Peyer's patch (tissue), 4 donors: ENCODE results near the gene SLC25A19. TPM values are rescaled to one million over a fixed set of nuclear protein-coding genes. Genes with fewer than 3 reads are reported as not detected.
A peak's percentile ranks its signal among the peaks of the same experiment; 100 is the strongest.

Source experiments
- DNase-seq, 3 donors: peaks; one replicate each; pipeline ENCODE4 v3.0.0-alpha.2; 2017 to 2019
- H3K27ac ChIP-seq, 4 donors: fragments of 200-600 bp; sonication (generic); one replicate each; pipeline ENCODE4 v1.5.1; 2016 to 2019
- H3K27me3 ChIP-seq, 2 donors: fragments of 200-600 bp; sonication (generic); one replicate each; pipeline ENCODE4 v1.5.1; 2019
- H3K36me3 ChIP-seq, 3 donors: fragments of 200-600 bp; sonication (generic); one replicate each; pipeline ENCODE4 v1.5.1; 2016 to 2019
- H3K4me1 ChIP-seq, 4 donors: fragments of 200-600 bp; sonication (generic); one replicate each; pipeline ENCODE4 v1.5.1; 2016 to 2019
- H3K4me3 ChIP-seq, 4 donors: fragments of 200-600 bp; sonication (generic); 1 replicate in 3 of 4; 2 replicates in 1 of 4; pipeline ENCODE4 v1.5.1; 2016 to 2019; ENCODE audit warnings: mild to moderate bottlenecking in 1 of 4
- H3K9me3 ChIP-seq, 4 donors: fragments of 200-600 bp; sonication (generic); one replicate each; pipeline ENCODE4 v1.5.1; 2016 to 2019; ENCODE audit warnings: mild to moderate bottlenecking in 1 of 4
- POLR2A ChIP-seq, 2 donors: fragments of 450-650 bp; IDR thresholded peaks; one replicate each; pipeline ENCODE4 v1.5.1; 2017; ENCODE audit warnings: antibody characterized with exemption in 2 of 2, mild to moderate bottlenecking in 2 of 2, moderate library complexity in 2 of 2
- total RNA-seq, 4 donors: library from RNA; depleted of rRNA; stranded (reverse); fragments of >200 nt; gene quantifications; one replicate each; pipeline ENCODE4 v1.1.0, GENCODE V29; 2016
- TF ChIP-seq, protein P1 (sequence below), 6 experiments: fragments of 450-650 bp in 4 of 6; fragments of 200-600 bp in 2 of 6; sonication (generic) in 1 of 6; IDR thresholded peaks; one replicate each; pipeline ENCODE4 v1.5.1; 2017 to 2019; ENCODE audit warnings: antibody characterized with exemption in 6 of 6, mild to moderate bottlenecking in 3 of 6, moderate library complexity in 1 of 6

The SLC25A19 gene
- total RNA-seq, 4 donors from 2014 or later = 8.2 to 24.8 (median 17.0) TPM

DNA sequence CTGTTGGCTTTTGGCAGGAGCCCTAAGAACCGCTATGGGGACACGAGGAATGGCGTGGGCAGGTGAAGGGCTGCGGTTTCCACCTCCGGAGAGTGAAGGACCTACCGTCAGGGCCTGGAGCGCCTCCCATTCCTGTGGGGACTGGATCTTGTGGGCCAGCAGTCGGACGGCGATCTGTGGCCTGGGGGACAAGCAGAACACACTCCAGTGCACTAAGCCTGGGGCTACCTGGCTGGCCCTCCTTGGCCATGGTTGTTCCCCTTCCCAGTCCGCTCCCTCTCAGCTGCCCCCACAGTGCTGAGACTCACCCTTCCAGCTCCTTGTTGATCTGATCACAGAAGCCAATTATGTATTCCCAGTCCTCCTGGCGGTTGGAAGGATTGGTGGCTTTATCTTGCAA, 42.8 kb downstream of the SLC25A19 start:
- DNase-seq = no peak
- no peaks in the 10 kb centered on the region for H3K27me3 ChIP-seq
- no peak overlapping the region for H3K4me3 ChIP-seq
- peaks cover 0 to 31% (median 13%) of the 10 kb centered on the region in 4 donors for H3K4me1 ChIP-seq
- peaks cover 0 to 61% (median 0%) of the 10 kb centered on the region in 3 donors for H3K36me3 ChIP-seq
- peak overlapping the region in 1 of 4 donors; percentile 81 for H3K27ac ChIP-seq
- TF ChIP-seq POLR2A (IDR thresholded peaks at IDR 0.05) = no peak
- TF ChIP-seq, protein P1, sequence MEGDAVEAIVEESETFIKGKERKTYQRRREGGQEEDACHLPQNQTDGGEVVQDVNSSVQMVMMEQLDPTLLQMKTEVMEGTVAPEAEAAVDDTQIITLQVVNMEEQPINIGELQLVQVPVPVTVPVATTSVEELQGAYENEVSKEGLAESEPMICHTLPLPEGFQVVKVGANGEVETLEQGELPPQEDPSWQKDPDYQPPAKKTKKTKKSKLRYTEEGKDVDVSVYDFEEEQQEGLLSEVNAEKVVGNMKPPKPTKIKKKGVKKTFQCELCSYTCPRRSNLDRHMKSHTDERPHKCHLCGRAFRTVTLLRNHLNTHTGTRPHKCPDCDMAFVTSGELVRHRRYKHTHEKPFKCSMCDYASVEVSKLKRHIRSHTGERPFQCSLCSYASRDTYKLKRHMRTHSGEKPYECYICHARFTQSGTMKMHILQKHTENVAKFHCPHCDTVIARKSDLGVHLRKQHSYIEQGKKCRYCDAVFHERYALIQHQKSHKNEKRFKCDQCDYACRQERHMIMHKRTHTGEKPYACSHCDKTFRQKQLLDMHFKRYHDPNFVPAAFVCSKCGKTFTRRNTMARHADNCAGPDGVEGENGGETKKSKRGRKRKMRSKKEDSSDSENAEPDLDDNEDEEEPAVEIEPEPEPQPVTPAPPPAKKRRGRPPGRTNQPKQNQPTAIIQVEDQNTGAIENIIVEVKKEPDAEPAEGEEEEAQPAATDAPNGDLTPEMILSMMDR (IDR thresholded peaks at IDR 0.05) = no peak
- H3K9me3 ChIP-seq = no peaks in the 10 kb centered on the region

DNA sequence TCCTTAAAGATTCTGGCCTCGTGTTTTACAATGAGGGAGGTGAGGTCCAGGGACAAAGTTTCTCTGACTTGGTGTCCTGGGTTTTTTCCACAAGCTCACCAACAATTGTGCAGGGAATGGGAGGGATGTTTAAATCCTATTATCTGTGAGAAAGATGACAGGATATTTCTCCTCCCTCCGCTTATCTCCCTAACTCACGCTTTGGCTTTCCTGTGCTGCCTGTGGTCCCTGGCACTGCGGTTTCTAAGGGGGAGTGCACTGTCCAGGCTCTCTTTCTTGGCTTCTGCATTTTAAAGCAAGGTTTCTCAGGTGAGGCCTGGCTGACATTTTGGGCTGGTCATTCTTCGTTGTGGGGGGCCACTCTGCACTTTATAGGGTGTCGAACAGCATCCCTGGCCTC, 44.2 kb downstream of the SLC25A19 start:
- Histone ChIP-seq H3K27me3 (no peaks in the 10 kb centered on the region), H3K9me3 (no peaks in the 10 kb centered on the region), H3K4me1 (peaks cover 0 to 29% (median 12%) of the 10 kb centered on the region in 4 donors), H3K27ac (peak overlapping the region in 2 of 4 donors; percentile 73 to 81), H3K36me3 (peaks cover 0 to 75% (median 0%) of the 10 kb centered on the region in 3 donors), H3K4me3 (no peak overlapping the region)
- TF ChIP-seq, protein P1 (IDR thresholded peaks at IDR 0.05) = no peak
- no peak for TF ChIP-seq POLR2A (IDR thresholded peaks at IDR 0.05)
- DNase-seq = no peak

DNA sequence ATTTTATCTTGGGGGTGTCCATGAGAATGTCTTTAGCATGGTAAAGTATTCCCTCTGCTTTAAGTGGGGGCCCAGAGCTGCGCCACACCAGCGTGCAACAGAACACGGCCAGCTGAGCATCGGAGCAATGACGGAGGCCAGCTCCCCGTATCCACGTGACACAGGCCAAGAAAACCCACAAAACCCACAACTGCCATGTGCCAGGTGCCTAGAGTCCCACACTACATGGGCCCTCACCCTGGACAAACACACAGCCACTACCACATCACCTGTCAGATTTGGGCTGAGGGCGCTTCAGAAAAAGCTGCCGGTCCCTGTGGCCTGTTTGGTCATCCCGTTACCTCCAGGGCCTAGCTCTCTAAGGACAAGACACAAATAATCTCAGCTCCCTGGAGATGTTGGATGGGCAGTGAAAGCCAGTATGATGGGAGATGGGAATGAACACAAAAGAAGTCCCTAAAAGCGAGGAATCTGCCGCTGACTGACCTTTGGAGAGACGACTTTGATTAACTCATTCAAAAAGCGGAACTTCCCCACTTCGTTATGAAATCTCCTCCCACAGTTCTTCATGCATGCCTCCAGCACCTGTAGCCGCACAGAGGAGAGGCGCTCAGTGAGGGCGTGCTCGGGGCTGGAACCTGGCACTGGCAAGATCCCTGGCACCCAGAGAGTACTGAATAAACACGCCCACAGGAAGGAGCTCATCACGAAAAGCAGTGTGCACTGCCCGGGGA, 44.9 kb downstream of the SLC25A19 start:
- Histone ChIP-seq H3K9me3 (no peaks in the 10 kb centered on the region), H3K4me3 (no peak overlapping the region), H3K36me3 (peaks cover 0 to 82% (median 0%) of the 10 kb centered on the region in 3 donors), H3K27ac (peak overlapping the region in 2 of 4 donors; percentile 73 to 81), H3K4me1 (peaks cover 0 to 29% (median 12%) of the 10 kb centered on the region in 4 donors), H3K27me3 (no peaks in the 10 kb centered on the region)
- TF ChIP-seq, protein P1 (IDR thresholded peaks at IDR 0.05) = no peak
- TF ChIP-seq POLR2A (IDR thresholded peaks at IDR 0.05) = no peak
- peak in 2 of 3 donors; percentile 81 to 87 for DNase-seq

DNA sequence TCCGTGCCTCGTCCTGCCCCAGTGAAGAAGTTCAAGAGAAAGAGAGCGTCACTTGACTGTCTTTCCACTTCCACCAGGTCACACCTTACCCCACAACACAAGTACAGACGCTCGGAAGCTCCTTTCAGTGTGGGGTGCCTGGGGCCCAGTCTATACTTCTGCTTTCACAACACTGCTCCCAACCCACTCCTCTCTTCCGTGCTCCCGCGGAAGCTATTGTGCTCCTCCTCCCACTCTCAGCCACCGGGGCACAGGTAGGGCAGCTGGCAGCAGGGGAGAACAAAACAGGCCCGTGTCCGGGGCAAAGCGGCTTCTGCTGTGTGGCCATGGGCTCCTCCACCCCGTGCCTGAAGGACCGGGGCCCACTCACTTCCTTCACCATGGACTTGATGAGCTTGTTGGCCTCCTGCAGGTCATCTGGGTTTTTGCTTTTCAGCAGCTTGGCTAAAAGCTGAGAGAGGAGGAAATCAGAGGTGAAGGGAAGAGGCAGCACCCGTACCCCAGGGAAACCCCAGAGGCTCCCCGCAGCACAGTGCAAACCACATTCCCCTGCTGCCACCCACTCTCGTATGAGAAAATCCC, 46.7 kb downstream of the SLC25A19 start:
- Histone ChIP-seq H3K9me3 (no peaks in the 10 kb centered on the region), H3K27me3 (no peaks in the 10 kb centered on the region), H3K36me3 (peaks cover 0 to 94% (median 0%) of the 10 kb centered on the region in 3 donors), H3K4me3 (no peak overlapping the region), H3K27ac (peak overlapping the region in 3 of 4 donors; percentile 52 to 81 (median 79)), H3K4me1 (peaks cover 0 to 29% (median 17%) of the 10 kb centered on the region in 4 donors)
- peak in 2 of 3 donors; percentile 83 to 87 for DNase-seq
- TF ChIP-seq POLR2A (IDR thresholded peaks at IDR 0.05) = no peak
- TF ChIP-seq, protein P1 (IDR thresholded peaks at IDR 0.05) = no peak

DNA sequence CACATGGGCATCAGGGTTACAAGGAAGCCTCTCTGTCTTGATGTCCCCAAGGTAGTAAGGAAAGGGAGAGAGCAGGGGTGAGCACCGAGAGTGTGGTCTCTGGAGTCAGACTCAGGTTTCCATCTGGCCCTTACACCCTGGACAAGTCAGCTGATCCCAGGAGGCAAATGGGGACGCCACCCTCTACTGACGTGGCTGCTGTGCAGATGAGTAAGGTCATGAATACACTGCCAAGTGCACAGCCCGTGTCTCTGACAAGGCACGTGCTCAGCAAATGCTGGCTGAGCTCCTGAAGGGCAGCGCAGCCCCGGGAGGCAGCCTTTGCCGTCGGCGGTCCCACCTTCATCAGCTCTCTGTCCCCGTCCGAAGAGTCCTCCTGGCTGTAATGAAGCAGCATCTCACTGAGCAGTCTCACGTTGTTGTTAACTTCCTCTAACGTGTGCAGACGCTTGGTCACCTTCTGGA, 47.2 kb downstream of the SLC25A19 start:
- no peak for TF ChIP-seq POLR2A (IDR thresholded peaks at IDR 0.05)
- TF ChIP-seq, protein P1 (IDR thresholded peaks at IDR 0.05) = no peak
- Histone ChIP-seq H3K4me1 (peaks cover 0 to 29% (median 17%) of the 10 kb centered on the region in 4 donors), H3K4me3 (no peak overlapping the region), H3K9me3 (no peaks in the 10 kb centered on the region), H3K36me3 (peaks cover 0 to 96% (median 0%) of the 10 kb centered on the region in 3 donors), H3K27ac (peak overlapping the region in 3 of 4 donors; percentile 52 to 81 (median 79)), H3K27me3 (no peaks in the 10 kb centered on the region)
- no peak for DNase-seq
